Suprapubic skin (tissue), 3 donors: Measurements from ENCODE around the gene FAM193A.

Source experiments
- CTCF ChIP-seq, 2 donors: fragments of 200-600 bp in 1 of 2; fragments of 450-650 bp in 1 of 2; sonication (generic) in 1 of 2; IDR thresholded peaks; one replicate each; pipeline ENCODE4 v1.5.1; 2016 to 2019; ENCODE audit warnings: antibody characterized with exemption in 2 of 2, mild to moderate bottlenecking in 1 of 2, moderate library complexity in 1 of 2
- EP300 ChIP-seq: sonication (generic); formaldehyde crosslinking; IDR thresholded peaks from one replicate; pipeline ENCODE4 v1.6.1; 2017; ENCODE audit warnings: antibody characterized with exemption

GRCh38 chr4:2591189-2591588, 54.7 kb downstream of the FAM193A start:
- no peak for TF ChIP-seq CTCF (IDR thresholded peaks at IDR 0.05)
- no peak for TF ChIP-seq EP300
